Renal pelvis (tissue), 4 donors: ENCODE measurements around the gene NAP1L4. TPM values are rescaled to one million over a fixed set of nuclear protein-coding genes. Genes with fewer than 3 reads are reported as not detected.
"Not testable (repeated sequence)": the region's sequence is repeated elsewhere in the genome, so short reads cannot be mapped to it uniquely, and the experiment has no call there.

Experiments
- DNase-seq: peaks from one replicate; pipeline ENCODE4 v3.0.0-alpha.2; 2013
- polyA plus RNA-seq, 3 donors: library from polyadenylated mRNA; unstranded; fragments of 120-200 nt; gene quantifications; one replicate each; pipeline ENCODE4 v1.2.1, GENCODE V29; 2013; ENCODE audit not compliant: insufficient read length in 3 of 3

The NAP1L4 gene
- polyA plus RNA-seq, 3 donors = 175 to 224 (median 186) TPM

DNA sequence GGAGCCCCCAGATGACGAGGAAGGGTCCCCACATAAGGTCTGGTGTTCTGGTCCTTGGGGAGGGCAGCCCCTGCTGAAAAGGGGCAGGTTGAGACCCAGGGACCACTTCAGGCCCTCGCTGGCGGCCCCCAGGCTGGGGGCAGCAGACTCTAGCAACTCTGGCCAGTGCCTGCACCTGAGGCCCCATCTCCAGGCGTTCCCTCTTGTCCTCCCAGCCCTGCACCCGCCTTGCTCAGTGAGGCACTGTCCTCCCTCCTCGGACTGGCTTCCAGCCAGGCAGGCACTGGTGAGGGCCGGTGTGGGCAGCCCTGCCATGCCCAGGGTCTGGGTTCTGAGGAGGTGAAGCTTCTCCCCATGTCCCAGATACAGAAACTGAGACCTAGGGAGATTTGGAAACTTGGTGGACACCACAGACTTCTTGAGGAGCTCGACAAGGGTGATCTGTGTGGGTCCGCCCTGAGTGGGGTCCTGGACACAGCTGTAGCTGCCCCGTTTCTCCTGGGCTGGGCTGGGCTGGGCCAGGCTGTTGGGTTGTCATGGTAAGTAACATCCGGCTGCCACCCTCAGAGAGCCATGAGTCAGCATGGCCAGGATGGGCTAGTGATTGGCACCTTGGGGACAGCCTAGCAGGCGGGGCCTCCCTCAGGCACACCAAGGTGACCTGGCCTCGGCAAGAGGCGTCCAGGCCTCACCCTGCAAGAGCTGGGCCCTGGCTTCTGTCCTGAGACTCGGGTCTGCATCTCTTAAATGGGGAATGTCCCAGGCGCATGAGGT, 51.8 kb downstream of the NAP1L4 start:
- no peak for DNase-seq

DNA sequence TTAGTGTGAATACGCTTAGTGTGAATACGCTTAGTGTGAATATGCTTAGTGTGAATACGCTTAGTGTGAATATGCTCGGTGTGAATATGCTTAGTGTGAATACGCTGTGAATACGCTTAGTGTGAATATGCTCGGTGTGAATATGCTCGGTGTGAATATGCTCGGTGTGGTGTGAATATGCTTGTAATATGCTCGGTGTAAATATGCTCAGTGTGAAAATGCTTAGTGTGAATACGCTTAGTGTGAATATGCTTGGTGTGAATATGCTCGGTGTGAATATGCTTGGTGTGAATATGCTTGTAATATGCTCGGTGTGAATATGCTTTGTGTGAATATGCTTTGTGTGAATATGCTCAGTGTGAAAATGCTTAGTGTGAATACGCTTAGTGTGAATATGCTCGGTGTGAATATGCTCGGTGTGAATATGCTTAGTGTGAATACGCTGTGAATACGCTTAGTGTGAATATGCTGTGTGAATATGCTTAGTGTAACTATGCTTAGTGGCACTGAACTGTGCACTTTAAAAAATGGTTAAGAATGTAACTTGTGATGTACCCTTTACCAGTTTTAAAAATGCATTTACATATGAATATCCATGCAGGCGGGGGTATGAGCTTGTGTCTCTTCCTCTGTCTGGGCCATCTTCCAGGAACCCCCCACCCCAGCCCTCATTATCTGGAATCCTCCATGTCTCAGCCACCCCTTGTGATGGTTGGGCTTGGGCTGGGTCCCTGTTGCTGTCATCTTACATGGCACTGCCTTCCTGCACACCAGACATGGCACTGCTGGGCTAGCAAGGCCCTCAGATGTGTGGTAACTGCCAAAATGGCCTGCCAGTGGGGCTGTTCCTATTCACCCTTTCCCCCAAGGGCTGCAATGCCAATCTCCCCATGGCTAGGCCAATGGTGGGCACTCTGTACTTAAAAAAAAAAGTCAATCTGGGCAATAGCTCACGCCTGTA, 53.4 kb downstream of the NAP1L4 start:
- not testable (repeated sequence) for DNase-seq

DNA sequence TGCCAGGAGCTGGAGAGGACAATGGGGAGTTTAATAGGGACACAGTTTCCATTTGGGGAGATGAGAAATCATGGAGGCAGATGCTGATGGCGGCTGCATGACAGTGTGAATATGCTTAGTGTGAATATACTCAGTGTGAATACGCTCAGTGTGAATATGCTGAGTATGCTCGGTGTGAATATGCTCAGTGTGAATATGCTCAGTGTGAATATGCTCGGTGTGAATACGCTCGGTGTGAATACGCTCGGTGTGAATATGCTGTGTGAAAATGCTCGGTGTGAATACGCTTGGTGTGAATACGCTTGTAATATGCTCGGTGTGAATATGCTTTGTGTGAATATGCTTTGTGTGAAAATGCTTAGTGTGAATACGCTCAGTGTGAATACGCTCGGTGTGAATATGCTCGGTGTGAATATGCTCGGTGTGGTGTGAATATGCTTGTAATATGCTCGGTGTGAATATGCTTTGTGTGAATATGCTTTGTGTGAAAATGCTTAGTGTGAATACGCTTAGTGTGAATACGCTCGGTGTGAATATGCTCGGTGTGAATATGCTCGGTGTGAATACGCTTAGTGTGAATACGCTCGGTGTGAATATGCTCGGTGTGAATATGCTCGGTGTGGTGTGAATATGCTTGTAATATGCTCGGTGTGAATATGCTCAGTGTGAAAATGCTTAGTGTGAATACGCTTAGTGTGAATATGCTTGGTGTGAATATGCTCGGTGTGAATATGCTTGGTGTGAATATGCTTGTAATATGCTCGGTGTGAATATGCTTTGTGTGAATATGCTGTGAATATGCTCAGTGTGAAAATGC, 54.3 kb downstream of the NAP1L4 start:
- not testable (repeated sequence) for DNase-seq

DNA sequence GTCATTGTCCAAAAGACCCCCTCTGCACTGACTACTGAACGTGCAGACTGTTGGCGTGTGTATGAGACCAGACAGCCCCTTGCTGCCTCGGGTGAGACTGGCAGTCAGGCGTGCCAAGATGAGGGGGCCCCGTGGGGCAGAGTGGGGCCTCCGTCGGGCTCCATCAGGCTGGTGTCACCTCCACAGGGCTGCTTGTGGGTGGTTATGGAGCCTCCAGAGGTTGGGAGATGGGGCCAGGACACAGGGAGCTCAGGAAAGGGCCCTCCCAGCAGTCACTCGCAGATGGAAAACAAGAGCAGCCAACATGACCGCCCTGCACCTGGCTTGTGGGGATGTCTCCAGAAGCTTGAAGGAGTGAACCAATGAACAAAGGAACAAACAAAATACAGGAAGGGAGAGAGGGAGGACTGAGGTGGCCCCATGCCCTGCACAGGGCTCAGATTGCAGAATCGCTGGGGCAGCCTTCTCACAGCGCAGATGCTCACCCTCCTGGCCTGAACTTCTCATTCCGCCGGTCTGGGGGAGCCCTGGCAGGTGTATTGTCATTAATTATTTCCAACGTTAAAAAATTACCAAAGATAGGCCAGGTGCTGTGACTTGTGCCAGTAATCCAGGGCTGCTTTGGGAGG, 57.4 kb downstream of the NAP1L4 start:
- DNase-seq = no peak

DNA sequence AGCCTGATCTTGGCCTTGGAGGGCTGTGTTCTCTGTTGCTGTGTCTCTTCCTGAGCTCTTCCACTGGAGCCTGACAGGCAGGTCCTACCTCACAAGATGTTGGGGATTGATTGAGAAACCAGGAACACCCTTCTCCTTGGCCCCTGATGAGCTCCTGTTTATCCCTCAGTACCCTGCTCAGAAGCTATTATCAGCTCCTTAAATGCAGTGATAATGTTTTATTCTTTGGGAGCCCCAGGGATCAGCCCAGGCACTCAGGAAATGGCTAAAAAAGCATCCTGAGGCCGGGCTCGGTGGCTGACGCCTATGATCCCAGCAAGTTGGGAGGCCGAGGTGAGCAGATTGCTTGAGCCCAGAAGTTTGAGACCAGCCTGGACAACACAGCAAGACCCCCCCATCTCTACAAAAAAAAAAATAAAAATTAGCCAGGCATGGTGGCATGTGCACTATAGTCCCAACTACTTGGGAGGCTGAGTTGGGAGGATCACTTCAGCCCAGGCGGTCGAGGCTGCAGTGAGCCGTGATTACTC, 58.0 kb downstream of the NAP1L4 start:
- DNase-seq = no peak

DNA sequence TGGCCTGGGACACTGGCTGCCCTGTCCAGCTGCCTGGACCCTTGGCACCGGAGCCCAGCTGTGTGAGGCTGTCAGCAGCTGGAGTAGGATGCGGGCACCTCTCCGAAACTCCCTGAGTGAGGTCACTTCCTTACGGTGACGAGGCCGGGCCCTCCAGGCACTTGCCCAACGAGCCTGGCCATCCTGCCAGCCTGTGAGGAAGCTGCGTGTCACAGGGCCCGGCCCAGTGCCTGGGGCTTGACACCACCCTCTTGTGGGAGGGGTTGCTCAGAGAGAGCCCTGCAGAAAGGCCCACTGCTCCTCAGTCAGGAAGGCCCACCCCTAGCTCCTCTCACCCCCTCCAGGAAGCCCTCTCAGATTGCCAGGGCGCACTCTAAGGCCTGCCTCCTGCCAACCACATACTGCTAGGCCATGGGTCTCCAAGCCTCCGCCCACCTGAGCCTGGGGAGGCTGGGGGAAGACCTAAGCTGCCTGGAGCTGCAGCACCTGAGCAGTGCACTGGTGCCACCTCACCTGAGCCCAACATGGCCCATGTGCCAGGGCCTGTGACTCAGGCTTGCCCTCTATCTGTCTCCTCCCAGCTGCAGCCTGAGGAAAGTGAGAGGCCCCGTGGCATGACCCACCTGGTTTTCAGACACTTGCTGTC, 58.6 kb downstream of the NAP1L4 start:
- no peak for DNase-seq

DNA sequence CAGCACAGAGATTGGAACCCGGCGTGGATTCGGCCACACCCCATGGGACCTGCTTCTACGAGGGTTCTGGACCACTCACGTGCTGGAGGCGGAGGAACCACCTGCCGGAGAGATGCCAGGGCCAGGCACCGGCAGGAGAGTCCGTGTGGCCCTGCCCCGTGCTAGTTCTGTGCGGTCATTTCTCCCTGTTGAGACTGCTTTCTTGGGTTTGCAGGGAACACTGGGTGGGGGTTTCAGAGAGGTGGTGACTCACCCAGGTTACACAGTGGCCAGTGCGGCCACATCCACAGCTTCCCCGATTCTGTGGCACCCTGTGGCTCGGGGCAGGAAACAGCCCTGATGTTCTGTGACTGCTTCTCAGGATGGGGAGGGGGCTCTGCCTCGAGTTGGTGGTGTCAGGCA, 59.3 kb downstream of the NAP1L4 start:
- no peak for DNase-seq

DNA sequence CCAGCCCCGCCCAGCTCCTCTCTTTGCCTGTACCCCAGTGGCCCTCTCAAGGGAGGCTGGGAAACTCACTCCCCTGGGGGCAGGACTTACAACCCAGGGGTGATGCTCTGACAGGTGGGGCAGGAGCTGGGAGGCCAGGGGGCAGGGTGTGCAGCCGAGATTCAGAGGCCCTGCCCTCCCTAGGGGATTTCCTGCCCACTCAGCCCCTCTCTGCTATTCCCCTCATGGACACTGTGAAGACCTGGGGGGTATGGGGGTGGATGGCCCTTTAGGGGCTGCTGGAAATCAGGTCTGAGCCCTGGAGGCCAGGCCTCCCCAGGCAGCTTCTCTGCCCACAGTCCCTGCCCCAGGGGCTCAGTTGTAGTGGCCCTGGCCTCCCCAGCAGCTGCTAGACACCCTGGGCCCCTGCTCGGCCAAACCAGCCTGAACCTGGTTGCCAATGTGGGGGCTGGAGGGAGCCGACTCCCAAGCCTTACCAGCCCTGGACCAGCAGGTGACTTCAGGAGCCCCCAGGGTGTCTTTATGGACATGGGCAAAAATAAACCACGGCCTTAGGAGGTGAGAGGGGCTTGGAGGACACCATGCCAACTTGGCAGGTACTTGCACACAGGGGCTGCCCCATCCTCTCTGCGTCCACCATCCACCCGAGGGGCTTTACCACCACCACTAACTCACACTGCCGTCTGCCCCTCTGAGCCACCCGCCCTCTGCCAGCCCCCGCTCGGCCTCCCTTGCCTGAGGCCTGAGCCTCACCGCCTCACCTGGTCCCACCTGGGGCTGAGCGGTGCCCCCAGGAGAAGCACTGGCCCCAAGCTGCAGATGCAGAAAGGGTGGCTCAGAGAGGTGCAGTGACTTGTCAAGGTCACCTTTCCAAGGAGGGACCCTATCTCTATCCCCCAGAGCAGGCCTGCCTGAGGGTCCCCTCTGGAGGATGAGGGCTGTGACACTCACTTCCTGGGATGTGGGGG, 60.1 kb downstream of the NAP1L4 start:
- no peak for DNase-seq

DNA sequence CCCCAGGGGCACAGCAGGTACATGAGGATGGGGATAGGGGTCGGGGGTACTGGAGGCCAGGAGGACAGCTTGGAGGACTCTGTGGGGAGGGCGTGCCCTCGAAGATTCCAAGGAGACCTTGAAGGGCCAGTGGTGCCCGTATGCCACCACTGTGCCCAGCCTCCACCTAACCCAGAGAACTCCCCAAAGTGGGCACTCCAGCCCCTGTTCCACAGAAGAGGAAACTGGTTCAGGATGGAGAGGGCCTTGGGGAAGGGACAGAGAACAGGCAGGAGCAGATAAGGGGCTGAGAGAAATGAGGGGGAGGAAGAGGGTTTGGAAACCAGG, 60.7 kb downstream of the NAP1L4 start:
- DNase-seq = no peak

DNA sequence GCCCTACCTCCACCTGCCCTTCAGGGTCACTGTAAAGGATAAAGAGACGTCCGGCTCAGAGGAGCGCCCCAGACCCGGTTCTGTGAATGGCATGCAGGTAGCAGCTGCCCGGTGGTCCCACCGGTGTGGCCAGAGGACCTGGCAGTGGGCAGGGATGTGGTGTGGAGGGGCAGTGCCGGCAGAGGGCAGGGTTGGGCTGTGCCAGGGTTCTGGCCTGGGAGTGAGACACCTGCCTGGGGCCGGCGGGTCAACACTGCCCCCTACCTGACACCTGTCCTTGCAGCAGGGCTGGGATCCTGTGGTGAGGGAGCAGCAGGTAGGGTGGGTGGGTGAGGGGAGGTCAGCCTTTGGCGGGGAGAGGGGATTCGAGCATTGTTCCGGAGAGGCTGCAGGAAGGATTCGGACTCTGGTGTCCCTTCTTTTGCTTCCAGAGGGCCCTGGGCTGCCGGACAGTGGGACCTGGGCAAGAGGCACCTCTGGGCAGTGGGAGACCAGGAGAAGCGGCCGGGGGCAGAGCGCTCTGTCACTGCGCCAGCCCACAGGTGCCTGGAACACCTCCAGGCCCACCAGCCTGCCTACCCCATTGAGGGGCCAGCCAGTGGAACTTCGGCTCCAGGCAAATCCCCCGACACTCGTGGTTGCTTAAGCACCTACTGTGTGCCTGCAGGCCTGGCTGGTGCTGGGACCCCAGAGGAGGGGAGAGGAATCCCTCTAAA, 61.3 kb downstream of the NAP1L4 start:
- peak; percentile 49 for DNase-seq

DNA sequence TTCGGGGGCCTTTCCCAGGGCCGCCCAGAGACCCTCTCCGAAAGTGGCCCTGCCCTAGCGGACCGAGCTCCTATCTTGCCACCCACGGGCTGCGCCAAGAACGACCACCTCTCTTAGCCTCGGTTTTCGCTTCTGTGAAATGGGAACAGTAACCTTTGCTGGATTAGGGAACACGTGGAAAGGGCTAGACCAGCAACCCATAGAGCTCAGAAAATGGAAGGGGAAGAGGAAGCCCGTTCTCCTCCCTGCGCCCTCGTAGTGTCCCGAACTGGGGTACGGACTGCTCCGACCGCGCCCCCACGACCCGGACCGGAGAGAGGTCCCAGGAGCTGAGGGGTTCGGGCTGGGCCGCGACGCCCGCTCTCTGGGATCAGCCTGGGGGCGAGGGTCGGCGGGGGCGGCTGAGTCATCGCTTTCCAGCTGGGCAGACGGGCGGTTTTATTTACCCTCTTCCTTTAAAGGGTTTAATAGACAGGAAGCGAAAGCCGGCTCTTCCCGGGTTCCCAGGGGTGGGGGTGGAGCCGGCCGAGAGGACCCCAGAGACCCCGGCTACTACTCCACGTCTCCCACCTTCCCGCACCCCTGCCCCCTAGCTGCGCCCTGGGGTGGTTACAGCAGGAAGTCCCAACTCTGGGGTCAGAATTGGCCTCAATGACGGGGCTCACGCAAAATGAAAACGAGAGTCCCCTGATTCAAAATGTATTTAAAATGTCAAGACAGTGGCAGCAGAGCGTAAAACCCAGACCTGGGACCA, 62.0 kb downstream of the NAP1L4 start:
- DNase-seq = no peak

DNA sequence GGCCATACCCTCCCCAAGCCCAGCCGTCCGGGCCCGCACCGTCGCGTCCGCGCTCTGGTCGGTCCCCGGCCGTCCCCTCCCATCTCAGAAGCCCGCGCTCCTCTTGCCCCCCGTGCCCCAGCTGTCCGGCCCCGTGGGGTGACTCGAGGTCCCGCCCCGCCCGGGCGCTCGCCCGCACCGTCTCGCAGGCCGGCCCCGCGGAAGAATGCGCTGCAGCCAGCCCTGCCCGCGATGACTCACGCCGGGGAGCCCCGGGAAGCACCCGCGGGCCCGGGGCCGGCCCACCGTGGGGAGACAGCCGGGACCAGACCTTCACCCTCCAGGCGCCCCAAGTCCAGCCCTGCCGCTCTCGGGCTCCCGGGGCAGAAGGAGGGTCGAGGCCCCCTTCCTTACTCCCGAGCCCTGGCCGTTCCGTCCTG, 62.6 kb downstream of the NAP1L4 start:
- no peak for DNase-seq

DNA sequence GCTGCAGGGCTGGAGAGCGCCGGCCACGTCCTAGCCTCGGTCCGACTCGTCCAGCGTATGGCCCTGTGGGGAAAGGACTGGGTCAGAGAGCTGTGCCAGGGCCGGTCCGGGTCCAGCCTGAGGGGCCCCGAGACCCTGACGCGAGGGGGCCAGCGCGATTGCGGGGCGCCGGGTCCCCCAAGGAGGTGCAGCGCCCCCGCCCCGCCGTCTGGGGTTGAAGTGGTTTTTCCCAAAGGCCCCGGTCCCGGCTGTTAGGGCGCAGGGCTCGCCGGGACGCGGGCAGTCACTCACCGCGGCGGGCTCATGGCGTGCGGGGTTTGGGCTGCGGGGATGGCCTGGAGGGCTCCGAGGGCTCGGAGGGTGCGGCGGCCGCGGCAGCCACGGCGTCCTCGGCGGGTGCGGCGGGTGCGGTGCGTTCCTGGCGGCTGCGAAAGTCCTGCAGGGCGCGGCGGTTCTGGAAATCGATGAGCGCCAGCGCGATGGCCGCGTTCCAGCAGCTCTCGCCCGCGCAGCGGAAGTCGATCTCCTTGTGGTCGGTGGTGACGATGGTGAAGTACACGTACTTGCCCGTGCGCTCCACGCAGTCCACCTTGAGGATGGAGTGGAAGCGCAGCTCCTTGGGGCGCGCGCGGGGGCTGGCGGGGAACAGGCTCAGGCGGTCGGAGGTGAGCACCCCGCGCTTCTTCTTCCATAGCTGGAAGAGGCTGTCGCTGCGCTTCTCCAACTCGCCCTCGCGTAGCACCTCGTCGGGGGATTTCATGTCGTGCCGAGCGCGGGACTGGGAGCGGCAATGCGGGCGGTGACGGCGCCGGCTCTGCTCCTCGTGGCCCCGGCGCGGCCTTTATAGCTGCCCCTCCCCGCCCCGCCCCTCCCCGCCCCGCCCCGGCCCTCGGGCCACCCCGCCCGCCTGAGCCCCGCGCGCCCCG, 63.3 kb downstream of the NAP1L4 start, which contains the start of gene PHLDA2:
PHLDA2 (minus strand) TSS at position 816 of the 926 bp plus-strand sequence; CDS start at position 760, 56 bp downstream.
- DNase-seq = no peak

DNA sequence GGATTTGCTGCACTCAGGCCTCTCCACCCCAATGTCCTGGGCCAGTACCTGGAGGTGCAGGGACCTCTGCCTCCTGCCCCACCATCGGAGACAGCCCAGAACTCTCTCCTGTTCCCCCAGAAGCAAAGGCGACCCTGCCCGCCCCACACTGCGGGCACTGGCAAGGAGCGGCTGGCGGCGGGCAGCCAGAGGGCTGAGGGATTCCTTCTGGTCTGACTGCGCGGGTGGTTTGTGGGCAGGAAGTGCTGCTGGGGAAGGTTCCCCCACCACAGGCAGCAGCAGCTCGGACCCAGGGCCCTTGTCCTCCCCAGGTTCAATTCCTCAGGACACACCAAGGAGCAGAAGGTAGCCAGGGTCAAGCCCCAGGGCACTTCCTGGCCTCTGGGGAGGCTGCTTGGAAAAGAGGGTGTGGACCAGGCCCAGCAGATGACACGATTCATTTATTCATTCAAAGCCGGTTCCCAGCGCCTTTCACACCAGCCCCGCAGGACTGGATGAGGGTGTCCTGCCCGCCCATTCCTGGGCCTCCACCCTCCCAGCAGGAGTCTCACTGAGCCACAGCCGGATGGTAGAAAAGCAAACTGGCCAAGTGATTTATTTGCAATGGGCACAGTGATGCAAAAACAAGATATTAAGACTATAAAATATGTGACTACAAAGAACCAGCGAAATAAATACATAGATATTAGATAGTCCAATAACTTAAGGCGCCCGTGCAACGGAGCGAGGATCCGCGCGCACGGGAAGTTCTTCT, 64.1 kb downstream of the NAP1L4 start:
- DNase-seq = no peak

DNA sequence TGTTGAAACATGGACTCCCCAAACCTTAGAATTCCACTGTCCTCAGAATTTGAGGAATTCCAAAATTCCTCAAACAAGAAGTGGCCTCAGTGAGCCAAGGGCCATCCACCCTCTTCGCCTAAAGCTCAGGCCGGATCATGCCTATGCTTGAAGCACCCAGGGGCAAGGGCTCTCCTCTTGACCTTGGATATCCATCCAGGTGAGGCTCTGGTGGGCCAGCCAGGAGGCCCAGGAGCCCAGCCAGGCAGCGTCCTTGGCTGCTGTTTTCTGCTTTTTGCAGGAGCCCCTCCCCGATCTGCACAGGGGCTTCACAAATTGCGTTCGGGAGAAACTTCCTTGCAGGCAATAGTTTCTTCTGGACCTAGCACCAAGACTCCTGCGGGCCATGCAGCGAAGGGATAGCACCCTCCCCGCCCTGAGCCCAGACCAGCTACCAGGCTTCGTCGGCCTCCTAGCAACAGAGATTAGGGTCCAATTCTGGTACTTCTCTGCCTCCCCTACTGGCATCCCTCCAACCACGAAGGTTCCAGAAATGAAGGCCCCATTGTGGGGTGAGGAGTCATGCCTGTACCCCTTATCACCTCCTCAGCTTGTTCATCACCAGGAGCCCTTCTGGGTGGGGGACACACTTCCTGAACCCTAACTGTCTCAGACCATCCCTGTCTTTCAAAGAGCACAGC, 64.9 kb downstream of the NAP1L4 start:
- DNase-seq = no peak
